HG03103 (cell line): Measurements from ENCODE around the gene MANBA.
"Not testable (repeated sequence)": the region's sequence is repeated elsewhere in the genome, so short reads cannot be mapped to it uniquely, and the experiment has no call there.

Experiments used
- ATAC-seq: cut with Tn5 transposase; IDR thresholded peaks from one replicate; pipeline ENCODE4 v1.9.1; 2021; ENCODE audit warnings: low read depth; ENCODE audit not compliant: unreplicated experiment

Gene MANBA

DNA sequence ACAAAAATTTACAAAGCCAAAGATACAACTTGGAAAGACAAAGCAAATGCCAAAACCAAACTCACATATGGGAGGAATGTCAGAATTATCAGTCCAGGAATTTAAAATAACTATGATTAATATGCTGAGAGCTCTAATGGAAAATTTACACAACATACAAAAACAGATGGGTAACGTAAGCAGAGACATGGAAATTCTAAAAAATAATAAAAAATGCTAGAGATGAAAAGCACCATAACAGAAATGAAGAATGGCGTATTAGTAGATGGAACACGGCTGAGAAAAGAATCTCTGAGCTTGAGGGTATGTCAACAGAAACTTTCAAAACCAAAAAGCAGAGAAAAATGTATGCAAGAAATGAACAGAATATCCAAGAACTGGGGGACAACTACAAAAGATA, 4.1 kb upstream of the MANBA start:
- ATAC-seq, result no peak

DNA sequence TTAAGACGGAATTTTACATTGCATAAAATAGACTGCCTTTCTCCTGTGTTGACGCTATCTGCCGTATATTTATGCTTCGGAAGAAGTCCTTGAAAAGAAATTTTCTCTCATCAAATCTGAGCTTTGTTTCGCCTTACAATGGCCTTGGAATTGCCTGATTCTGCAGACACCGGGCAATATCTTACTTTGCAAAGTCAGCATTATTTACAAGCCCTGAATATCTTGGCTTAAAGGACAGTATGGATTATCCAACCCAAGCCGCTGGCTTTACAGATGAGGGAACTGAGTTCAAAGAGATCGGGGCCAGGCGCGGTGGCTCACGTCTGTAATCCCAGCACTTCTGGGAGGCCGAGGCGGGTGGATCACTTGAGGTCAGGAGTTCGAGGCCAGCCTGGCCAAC, 1.1 kb upstream of the MANBA start:
- ATAC-seq, result no peak

DNA sequence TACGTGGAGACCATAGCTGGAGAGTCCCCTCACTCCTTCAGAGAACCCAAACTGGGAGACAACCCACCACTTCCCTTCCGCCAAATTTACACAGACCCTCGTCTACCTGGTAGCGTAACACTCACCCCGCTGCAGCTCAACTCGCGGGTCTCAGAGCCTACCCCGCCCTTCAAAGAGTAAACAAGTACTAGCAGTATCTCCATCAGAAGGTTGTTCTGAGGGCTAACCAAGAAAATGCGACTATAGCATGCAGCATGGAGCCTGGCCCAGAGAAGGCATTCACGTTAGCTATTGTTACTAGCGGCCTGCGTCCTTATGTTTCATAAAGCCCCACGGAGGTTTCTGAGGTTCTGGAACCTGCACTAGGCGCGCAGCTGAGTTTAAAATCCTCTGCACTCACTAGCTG, 531 bp upstream of the MANBA start:
- peak; percentile 9 for ATAC-seq

DNA sequence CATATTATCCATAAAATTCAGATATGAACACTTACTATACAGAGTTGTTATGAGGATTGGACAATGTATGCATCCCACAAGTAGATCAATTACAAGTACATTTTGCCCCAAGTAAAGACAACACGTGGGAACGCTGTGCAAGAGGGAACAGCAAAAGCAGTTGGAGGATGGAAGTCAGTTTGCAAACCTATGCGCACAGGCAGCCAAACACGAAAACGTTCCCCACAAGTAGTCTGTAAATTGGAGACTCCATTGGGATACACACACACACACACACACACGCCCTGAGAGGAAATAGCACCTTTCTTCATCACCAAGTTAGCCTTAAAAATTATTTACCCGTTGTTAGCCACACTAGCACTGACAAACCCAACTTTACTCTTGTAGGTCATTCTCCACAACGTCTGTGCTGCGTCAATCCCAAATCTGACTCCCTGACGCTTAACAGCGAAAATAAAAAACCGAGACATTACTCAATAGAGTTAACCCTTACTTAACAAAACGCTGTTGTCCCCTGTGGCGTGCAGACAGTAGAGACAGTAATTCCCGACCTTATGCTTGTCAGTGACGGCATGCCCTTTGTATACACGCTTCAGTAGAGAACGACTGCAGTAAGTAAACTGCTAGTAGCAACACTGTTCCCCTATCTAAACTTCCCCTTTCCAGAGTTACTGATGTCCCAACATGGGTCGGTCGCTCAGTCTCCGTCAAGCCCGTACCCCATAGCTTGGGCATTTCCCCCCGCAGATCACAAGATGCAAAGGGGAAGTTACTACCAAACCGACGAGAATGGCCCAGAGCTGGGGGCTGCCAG, 730 bp downstream of the MANBA start:
- peak; percentile 47 for ATAC-seq

DNA sequence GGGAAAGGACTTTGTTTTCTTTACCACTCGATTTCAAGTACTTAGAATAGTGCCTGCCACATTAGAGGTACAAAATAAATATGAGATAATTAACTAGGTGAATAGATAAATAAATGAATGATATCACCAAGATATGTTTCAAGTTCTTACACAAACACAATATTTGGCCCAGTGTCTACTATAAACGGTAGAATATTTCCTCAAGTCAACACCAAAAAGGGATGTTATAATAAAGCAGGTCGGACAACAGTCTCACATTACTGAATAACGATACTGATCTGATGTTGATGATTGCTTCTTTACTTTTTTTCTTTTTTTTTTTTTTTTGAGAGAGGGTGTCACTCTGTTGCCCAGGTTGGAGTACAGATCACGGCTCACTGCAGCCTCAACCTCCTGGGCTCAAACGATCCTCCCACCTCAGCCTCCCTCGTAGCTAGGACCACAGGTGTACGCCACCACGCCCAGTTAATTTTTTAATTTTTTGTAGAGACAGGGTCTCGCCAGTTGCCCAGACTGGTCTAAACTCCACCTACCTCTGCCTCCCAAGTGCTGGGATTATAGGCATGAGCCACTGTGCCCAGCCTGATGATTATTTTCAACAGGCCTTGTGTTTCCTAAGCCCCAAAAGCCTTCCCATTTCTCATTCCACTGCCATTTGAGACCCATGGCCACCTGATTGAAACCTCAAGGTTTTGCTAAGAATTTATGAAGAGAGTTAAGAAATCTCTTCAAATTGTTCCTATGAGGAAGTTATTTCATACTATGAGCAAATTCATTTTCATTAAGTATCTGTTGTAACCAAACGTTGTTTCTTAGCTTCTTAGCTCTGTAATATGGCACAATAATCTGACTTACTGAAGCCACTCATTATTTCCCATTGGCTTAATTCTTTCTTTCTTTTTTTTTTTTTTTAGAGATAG, 2.3 kb downstream of the MANBA start:
- ATAC-seq, result no peak

DNA sequence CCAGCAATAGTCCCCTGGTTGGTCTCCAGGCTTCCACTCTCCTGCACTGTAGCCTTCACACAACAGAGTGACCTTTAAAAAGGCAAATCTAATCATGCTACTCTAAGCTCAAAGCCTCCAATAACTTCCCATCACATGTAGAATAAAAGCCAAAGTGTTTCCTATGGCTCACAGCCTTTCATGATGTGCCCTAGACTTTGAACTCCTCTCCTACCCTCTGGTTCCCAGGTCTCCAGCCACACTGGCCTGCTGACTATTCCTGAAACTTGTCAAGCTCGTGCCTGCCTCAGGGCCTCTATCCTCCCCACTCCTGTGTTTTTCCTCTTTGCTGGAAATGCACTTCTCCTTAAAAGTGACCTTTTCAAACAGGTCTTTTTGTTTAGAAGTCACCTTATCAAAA, 3.1 kb downstream of the MANBA start:
- no peak for ATAC-seq

DNA sequence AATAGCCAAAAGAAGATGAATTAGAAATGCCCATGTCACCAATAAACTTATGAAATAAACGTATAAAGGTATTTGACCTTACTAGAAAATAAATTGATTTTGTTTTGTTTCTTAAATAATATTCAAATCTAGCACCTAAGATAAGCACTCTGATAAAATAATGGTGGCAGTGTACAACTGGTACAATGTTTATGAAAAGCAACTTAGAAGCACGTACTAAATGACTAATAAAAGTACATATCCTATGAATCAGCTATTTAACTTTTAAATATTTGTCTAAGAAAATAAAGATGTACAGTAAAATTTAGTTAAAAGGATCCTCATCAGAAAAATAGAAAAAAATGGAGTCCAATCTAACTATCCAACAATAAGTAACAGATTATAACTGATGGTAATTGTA, 6.7 kb downstream of the MANBA start:
- no peak for ATAC-seq

DNA sequence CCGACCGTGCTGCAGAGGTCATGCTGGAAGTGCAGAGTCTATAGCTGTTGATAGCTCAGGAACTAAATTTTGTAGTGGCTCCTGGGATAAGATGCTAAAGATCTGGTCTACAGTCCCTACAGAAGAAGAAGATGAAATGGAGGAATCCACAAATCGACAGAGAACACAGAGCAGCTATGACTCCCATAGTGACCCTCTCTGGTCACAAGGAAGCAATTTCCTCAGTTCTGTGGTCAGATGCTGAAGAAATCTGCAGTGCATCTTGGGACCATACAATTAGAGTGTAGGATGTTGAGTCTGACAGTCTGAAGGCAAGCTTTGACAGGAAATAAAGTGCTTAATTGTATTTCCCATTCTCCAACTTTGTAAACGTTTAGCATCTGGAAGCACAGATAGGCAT, 8.8 kb downstream of the MANBA start:
- ATAC-seq, result no peak

DNA sequence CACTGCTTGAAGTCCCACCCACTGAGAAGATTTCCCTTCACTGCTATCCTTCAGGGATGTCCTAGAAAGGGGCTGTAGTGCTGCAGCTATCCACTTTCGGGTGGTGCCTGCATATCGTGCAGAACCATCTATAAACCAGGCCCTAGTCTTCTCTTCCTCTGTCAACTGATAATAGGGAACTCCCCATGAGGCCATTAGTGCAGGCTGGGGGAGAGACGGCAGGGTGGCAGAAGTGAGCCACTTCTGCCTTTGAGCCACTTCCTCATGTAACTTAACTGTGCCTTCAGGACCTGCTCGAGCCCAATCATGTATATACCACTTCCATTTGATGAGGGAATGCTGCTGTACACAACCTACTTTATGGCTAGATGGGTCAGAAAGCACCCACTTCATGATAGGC, 17.4 kb downstream of the MANBA start:
- peak; percentile 99 for ATAC-seq

DNA sequence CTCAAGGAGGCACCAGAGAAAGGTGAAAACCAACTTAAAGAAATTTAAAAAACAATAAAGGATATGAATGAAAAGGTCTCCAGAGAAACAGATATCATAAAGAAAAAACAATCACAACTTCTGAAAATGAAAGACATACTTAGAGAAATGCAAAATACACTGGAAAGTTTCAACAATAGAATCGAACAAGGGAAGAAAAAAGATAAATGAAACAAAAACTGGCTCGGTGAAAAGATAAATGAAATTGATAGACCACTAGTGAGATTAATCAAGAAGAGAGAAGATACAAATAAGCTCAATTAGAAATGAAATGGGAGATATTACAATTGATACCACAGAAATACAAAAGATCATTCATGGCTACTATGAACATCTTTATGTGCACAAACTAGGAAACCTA, 22.0 kb downstream of the MANBA start:
- ATAC-seq, result not testable (repeated sequence)

DNA sequence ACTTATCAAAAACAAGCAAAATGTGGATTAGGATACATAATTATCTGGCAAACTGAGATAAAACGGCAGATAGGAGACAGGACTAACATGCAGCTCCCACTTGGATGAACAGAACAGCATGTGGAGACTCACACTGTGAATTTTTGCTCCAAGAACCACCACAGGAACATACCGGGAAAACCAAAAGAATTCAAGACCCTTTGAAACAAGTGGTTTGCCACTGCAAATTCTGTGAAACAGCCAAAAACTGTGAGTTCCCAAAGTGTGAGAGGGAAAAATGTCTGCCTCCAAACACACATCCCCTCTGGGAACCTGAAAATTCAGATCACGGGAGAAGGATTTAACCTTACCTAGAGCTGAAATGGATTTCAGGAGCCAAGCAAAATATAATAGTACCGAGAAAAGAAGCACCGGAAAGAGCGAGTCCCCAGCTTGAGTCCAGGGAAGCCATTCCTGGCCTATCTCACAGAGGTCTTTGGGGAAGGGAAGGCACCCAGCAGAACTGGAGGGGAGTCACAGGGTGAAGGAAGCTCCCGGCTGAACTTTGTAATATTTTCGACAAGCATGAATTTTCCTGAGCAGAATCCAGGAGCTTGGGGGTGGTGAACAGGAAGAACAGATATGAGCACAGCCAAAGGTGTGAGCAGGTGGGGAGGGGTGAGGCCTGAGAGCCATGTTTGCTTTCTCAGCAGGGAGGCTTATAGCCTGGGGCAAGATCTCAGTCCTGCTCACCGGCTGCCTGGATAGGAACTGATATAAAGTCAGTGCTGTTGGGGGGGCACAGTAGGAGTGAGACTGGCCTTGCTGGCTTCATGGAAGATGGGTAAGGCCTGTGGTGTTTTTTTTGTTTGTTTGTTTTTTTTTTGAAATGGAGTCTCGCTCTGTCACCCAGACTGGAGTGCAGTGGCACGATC, 23.9 kb downstream of the MANBA start:
- ATAC-seq, result no peak

DNA sequence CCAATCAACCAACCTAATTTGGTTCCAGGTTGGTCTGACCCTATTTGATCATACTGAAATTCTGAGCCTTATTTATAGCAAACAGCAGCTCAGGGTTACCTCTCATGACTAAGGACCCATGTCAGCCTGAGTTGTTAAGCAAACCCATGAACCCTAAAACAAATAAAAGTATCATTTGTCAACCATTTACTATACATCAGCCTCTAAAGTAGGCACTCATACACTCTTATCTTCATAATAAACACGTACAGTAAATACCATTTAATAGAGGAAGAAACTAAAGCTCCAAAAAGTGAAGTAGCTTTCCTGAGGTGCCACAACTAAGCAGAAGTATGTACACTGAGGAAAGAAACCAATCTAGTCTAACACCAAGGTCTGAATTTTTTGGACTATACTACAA, 25.2 kb downstream of the MANBA start:
- ATAC-seq, result no peak

DNA sequence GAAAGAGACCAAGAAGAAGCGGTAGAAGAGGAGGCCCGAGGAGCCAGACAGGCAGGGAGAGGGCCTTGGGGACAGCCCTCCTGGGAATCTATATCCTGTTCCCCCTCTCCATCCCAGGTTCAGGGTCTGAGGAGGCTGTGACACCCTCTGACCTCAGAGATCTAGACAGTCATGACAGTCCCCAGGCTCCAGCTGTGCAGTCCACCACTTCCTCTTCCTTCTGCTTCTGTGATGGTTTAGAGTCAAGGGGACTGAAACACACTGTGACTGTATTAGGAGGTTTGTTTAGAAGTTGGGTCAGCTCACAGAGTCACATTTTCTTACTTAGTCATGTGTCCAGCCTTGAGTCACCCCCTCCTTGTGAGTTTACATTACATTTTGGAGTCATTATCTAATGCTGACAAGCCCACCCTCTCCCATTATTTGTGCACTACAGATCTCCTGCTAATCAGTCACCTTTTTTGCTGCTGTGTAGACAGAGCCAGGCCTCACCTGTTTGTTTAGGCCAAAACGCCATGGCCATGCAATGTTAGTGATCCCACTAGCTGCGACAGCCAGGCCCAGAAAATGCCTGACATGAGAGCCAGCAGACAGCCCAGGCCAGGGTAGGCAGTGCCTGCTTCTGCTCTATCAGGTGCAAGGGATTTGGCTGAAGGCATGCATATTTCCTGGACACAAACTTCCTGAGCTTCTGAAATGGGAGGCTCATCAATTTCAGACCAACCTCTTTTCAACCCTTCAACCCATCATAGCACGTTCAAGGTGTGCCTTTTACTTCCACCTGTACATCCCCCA, 26.0 kb downstream of the MANBA start:
- peak; percentile 97 for ATAC-seq

DNA sequence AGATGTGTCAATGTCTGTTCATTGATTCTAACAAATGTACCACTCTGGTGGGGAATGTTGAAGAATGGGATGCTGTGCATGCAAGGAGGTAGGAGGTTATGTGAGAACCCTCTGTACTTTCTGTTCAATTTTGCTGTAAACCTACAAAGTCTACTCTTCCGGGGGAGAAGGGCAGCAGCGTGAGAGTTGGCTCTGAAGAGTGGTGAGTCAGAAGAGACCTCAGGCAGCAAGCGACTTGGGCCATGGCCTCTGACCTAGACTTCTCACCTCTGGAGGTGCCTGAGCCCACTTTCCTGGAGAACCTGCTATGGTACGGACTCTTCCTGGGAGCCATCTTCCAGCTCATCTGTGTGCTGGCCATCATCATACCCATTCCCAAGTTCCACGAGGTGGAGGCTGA, 26.7 kb downstream of the MANBA start:
- ATAC-seq, result no peak

DNA sequence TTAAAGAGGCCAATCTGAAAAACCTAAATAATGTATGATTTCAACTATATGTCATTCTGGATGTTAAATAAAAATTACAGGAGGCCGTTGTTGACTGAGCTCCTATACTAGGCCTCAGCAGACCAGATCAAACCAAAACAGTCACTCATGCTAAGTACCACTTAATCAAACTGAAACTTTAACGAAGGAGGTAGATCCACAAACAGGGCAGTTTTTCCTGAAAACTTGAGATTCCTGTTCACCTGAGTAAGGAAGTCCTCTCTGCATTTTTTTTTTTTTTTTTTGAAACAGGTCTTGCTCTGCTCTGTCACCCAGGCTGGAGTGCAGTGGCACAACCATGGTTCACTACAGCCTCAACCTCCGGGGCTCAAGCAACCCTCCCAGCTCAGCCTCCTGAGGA, 27.7 kb downstream of the MANBA start:
- no peak for ATAC-seq

DNA sequence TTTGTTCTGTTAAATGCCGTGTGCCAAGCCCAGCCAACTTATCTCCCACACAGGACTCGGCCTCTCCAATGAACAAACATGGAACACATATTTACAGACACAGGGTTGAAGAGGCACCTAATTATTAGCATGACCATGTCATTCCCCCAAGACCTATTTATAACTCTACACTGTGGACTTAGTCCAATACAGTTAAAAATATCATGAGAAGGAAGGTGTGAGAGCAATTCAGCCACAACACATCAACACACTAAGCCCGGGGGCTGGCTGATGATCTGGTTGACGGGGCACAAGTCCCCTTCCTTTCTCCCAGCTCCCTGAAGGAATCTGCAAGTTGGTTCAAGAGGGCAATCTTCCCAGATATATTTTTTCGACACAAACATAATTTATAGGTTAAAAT, 28.1 kb downstream of the MANBA start:
- no peak for ATAC-seq

DNA sequence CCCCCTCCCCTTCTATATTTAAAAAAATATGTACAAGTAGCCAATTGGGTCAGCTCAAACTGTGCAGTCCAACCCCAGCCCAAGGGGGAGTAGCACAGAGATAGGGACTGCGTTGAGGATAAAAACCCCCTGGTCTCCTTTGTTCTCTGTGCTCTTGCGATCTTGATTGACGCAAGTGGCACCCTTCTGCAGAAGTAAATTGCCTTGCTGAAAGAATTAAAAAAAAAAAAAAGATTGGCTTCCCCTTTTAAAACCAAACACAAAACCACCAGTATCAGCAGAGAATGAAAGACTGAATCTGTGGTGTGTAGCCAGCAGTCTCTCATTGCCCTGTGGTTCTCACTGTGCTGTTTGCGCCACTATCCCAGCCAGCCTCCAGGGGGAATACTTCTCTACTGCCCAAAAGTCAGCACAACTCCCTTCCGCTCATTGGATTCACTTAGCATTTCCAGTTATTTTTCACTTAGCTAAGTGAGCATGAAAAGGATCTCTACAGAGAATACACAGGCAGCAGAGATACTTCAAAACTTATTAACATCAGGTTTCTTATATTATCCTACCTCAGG, 29.7 kb downstream of the MANBA start:
- ATAC-seq, result no peak

DNA sequence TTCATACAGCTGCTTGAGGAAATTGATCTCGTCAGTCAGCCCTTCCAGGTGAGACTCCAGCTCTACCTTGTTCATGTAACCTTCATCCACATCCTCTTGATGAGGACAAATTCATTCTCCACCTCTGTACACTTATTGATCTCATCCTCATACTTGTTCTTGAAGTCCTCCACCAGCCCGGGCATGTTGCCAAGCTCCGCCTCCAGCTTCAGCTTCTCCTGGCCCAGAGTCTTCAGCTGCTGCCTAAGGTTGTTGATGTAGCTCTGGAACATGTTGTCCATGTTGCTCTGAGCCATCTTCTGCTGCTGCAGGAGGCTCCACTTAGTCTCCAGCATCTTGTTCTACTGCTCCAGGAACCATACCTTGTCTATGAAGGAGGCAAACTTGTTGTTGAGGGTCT, 31.3 kb downstream of the MANBA start:
- ATAC-seq, result not testable (repeated sequence)

DNA sequence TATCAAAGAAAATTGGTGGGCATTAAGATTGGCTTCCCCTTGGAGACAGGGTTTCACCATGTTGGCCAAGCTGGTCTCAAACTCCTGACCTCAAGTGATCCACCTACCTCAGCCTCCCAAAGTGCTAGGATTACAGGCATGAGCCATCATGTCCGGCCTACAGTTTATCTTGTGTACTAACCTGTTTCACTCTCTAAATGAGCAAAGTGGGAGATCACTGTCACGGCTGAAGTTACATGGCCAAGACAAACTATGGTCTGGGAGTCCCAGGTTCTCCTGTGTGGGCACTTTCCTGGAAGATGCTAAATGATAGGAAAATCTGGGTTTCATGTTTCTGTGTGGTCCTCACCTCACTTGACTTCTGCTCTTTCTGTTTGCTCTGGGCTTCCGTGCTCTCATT, 33.8 kb downstream of the MANBA start:
- ATAC-seq, result not testable (repeated sequence)

DNA sequence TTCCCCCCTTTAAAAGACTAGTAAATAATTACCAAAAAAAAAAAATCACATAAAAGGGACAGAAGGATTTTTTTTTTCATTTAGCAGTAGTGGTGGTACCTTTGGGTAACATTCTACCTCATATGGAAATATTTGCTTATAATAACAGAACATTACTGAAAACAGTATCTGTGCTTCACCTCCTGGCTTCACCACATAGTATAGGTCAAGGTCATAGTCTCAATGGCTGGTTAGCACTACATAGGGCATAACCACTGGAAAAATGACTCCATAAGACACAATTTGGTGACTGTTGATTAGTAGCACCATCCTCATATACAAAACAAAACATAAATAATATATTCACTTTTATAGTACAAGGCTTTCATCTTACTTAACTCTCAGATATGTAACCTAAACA, 34.7 kb downstream of the MANBA start:
- ATAC-seq, result no peak
